ENCODE results near the gene ATG10.
A peak's percentile ranks its signal among the peaks of the same experiment; 100 is the strongest.

Gene ATG10

GRCh38 chr5:82164977-82165713 lies 193.3 kb downstream of the ATG10 start:
- DNase-seq (ENCODE audit: low read depth in 2 of 2), result no peak

GRCh38 chr5:82165740-82166530 lies 194.1 kb downstream of the ATG10 start:
- DNase-seq (ENCODE audit: low read depth in 2 of 2), result no peak

GRCh38 chr5:82167372-82167935 lies 195.6 kb downstream of the ATG10 start:
- no peak for DNase-seq (ENCODE audit: low read depth in 2 of 2)

GRCh38 chr5:82168294-82168693 lies 196.5 kb downstream of the ATG10 start:
- DNase-seq (ENCODE audit: low read depth in 2 of 2), result no peak

GRCh38 chr5:82169892-82170291 lies 198.1 kb downstream of the ATG10 start:
- DNase-seq (ENCODE audit: low read depth in 2 of 2), result no peak

GRCh38 chr5:82174128-82174918 lies 202.5 kb downstream of the ATG10 start:
- DNase-seq (ENCODE audit: low read depth in 2 of 2), result peak; percentile 48 to 58

- no peak for DNase-seq (ENCODE audit: low read depth in 2 of 2)
These were observed 203.0 kb downstream of the ATG10 start for GRCh38 chr5:82174919-82175219.

- DNase-seq (ENCODE audit: low read depth in 2 of 2), result no peak
These were observed 204.4 kb downstream of the ATG10 start for GRCh38 chr5:82176115-82176814.

- DNase-seq (ENCODE audit: low read depth in 2 of 2), result no peak
These were observed 206.6 kb downstream of the ATG10 start for GRCh38 chr5:82178378-82178777.

- no peak for DNase-seq (ENCODE audit: low read depth in 2 of 2)
These were observed 210.8 kb downstream of the ATG10 start for GRCh38 chr5:82182662-82183061.

GRCh38 chr5:82183828-82184227 lies 212.0 kb downstream of the ATG10 start:
- no peak for DNase-seq (ENCODE audit: low read depth in 2 of 2)

GRCh38 chr5:82185851-82186250 lies 214.0 kb downstream of the ATG10 start:
- no peak for DNase-seq (ENCODE audit: low read depth in 2 of 2)

GRCh38 chr5:82197550-82197949 lies 225.7 kb downstream of the ATG10 start:
- DNase-seq (ENCODE audit: low read depth in 2 of 2), result no peak

- DNase-seq (ENCODE audit: low read depth in 2 of 2), result no peak
These were observed 232.7 kb downstream of the ATG10 start for GRCh38 chr5:82204567-82204966.

- no peak for DNase-seq (ENCODE audit: low read depth in 2 of 2)
These were observed 233.2 kb downstream of the ATG10 start for GRCh38 chr5:82205005-82205404.

- DNase-seq (ENCODE audit: low read depth in 2 of 2), result no peak
These were observed 236.5 kb downstream of the ATG10 start for GRCh38 chr5:82208371-82208770.

- DNase-seq (ENCODE audit: low read depth in 2 of 2), result no peak
These were observed 240.2 kb downstream of the ATG10 start for GRCh38 chr5:82211855-82212572.

GRCh38 chr5:82217917-82218316 lies 246.1 kb downstream of the ATG10 start:
- no peak for DNase-seq (ENCODE audit: low read depth in 2 of 2)

- no peak for DNase-seq (ENCODE audit: low read depth in 2 of 2)
These were observed 246.7 kb downstream of the ATG10 start for GRCh38 chr5:82218374-82219156.

- DNase-seq (ENCODE audit: low read depth in 2 of 2), result no peak
These were observed 249.2 kb downstream of the ATG10 start for GRCh38 chr5:82221020-82221419.

Data from stimulated activated CD8-positive, alpha-beta memory T cell treated with anti-CD3 and anti-CD28 coated beads, Interleukin-2, amount 100 ng/mL, for 48 hours (primary cell).